Endothelial cell of umbilical vein (primary cell): ENCODE results near the gene RELL1.

Experiments used
- EZH2 ChIP-seq: IDR thresholded peaks from 2 replicates; pipeline ENCODE4 v1.6.1; 2012; ENCODE audit warnings: borderline replicate concordance, low read depth, mild to moderate bottlenecking, moderate library complexity, low read length, inconsistent platforms; ENCODE audit not compliant: severe bottlenecking
- TF ChIP-seq, protein P1 (sequence below), 2 donors: IDR thresholded peaks; 1 replicate in 1 of 2; 2 replicates in 1 of 2; pipeline ENCODE4 v1.5.1; 2011; ENCODE audit warnings: low read length in 2 of 2, mild to moderate bottlenecking in 2 of 2, moderate library complexity in 2 of 2, control low read depth in 1 of 2, inconsistent platforms in 1 of 2, low read depth in 1 of 2; ENCODE audit not compliant: insufficient read depth in 1 of 2; ENCODE audit errors: extremely low read depth in 1 of 2
- TF ChIP-seq, protein P2 (sequence below): IDR thresholded peaks from 2 replicates; pipeline ENCODE4 v1.6.1; 2011; ENCODE audit not compliant: insufficient read depth, insufficient read length

DNA sequence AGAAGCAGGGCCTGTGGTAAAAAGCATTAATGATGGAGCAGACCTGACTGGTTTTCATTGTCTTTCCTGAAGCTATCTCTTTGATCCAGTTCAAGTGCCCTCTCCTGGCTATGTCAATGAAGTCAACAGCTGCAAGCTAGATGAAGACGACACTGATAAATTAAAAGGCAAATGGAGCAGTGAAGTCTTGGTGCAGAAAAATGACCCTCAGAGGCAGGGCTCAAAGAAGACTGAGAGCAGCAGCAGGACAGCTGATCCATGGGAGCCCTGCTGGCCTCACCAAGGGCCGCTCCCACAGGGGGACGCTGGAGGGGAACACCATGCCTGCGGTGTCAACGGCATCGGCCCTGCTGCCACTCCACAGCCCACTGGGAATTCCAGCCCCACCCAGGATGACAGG, 96.2 kb downstream of the RELL1 start:
- TF ChIP-seq, protein P1, sequence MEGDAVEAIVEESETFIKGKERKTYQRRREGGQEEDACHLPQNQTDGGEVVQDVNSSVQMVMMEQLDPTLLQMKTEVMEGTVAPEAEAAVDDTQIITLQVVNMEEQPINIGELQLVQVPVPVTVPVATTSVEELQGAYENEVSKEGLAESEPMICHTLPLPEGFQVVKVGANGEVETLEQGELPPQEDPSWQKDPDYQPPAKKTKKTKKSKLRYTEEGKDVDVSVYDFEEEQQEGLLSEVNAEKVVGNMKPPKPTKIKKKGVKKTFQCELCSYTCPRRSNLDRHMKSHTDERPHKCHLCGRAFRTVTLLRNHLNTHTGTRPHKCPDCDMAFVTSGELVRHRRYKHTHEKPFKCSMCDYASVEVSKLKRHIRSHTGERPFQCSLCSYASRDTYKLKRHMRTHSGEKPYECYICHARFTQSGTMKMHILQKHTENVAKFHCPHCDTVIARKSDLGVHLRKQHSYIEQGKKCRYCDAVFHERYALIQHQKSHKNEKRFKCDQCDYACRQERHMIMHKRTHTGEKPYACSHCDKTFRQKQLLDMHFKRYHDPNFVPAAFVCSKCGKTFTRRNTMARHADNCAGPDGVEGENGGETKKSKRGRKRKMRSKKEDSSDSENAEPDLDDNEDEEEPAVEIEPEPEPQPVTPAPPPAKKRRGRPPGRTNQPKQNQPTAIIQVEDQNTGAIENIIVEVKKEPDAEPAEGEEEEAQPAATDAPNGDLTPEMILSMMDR (IDR thresholded peaks at IDR 0.05; ENCODE audit: extremely low read depth in 1 of 2, insufficient read depth in 1 of 2, low read depth in 1 of 2, low read length in 2 of 2): no peak
- TF ChIP-seq EZH2: no peak
- TF ChIP-seq, protein P2, sequence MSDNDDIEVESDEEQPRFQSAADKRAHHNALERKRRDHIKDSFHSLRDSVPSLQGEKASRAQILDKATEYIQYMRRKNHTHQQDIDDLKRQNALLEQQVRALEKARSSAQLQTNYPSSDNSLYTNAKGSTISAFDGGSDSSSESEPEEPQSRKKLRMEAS: no peak
